HFF-Myc (cell line): ENCODE data around the gene STX8.

Experiments used
- DNase-seq: peaks from one replicate; pipeline ENCODE4 v3.0.0-alpha.2; 2011; ENCODE audit warnings: low read depth; ENCODE audit errors: extremely low read depth
- H3K4me3 ChIP-seq: replicated peaks from 2 replicates; pipeline ENCODE4 v1.5.1; 2011; ENCODE audit warnings: low read depth, mild to moderate bottlenecking, control low read depth, low read length
- TF ChIP-seq, protein P1 (sequence below): IDR thresholded peaks from 2 replicates; pipeline ENCODE4 v1.5.1; 2012; ENCODE audit warnings: mild to moderate bottlenecking, low read depth, low read length, control low read depth; ENCODE audit errors: missing control alignments

The STX8 gene

GRCh38 chr17:9427465-9428315, 147.9 kb downstream of the STX8 start:
- no peak overlapping the region for H3K4me3 ChIP-seq
- TF ChIP-seq, protein P1, sequence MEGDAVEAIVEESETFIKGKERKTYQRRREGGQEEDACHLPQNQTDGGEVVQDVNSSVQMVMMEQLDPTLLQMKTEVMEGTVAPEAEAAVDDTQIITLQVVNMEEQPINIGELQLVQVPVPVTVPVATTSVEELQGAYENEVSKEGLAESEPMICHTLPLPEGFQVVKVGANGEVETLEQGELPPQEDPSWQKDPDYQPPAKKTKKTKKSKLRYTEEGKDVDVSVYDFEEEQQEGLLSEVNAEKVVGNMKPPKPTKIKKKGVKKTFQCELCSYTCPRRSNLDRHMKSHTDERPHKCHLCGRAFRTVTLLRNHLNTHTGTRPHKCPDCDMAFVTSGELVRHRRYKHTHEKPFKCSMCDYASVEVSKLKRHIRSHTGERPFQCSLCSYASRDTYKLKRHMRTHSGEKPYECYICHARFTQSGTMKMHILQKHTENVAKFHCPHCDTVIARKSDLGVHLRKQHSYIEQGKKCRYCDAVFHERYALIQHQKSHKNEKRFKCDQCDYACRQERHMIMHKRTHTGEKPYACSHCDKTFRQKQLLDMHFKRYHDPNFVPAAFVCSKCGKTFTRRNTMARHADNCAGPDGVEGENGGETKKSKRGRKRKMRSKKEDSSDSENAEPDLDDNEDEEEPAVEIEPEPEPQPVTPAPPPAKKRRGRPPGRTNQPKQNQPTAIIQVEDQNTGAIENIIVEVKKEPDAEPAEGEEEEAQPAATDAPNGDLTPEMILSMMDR = no peak
- no peak for DNase-seq

DNA sequence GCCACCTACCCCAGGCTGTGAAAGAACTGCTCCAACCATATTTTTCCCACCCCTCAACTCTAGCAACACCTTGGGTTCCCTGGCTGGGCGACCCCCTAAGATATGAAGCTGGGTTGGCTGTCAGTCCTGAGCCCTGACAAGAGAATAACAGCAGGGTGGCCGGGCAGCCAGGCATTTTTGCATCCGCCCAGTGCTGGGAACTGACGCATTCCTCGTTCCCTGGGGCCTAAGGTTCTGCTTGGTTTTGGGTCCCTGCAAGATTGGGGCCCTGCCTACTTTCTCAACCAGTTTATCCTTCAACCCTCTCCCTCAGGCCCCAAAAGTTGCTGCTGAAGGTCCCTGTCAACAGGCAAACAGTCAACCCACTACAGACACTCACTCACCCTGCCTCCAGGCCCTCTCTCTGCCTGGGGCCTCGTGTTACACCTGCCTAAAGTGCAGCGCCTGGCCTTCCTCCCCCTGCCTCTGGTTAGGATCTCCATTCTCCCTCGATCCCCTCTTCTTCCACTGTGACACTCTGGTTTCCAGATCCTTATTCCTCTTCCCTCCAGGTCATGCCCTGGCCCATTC, 151.5 kb downstream of the STX8 start:
- H3K4me3 ChIP-seq = no peak overlapping the region
- DNase-seq = no peak
- TF ChIP-seq, protein P1 = no peak

GRCh38 chr17:9421525-9421924, 154.1 kb downstream of the STX8 start:
- H3K4me3 ChIP-seq = no peak overlapping the region
- TF ChIP-seq, protein P1 = no peak
- DNase-seq = no peak

- TF ChIP-seq, protein P1 = no peak
- DNase-seq = no peak
- H3K4me3 ChIP-seq = no peak overlapping the region
Measured at GRCh38 chr17:9419932-9420453, 155.6 kb downstream of the STX8 start.

- no peak overlapping the region for H3K4me3 ChIP-seq
- no peak for DNase-seq
- TF ChIP-seq, protein P1 = no peak
Measured at GRCh38 chr17:9414471-9414870, 161.1 kb downstream of the STX8 start.

- H3K4me3 ChIP-seq = no peak overlapping the region
- DNase-seq = no peak
- TF ChIP-seq, protein P1 = no peak
Measured at GRCh38 chr17:9410737-9411136, 164.9 kb downstream of the STX8 start.
